Measurements from ENCODE around the gene RAB5B.

- TF ChIP-seq, protein P1, sequence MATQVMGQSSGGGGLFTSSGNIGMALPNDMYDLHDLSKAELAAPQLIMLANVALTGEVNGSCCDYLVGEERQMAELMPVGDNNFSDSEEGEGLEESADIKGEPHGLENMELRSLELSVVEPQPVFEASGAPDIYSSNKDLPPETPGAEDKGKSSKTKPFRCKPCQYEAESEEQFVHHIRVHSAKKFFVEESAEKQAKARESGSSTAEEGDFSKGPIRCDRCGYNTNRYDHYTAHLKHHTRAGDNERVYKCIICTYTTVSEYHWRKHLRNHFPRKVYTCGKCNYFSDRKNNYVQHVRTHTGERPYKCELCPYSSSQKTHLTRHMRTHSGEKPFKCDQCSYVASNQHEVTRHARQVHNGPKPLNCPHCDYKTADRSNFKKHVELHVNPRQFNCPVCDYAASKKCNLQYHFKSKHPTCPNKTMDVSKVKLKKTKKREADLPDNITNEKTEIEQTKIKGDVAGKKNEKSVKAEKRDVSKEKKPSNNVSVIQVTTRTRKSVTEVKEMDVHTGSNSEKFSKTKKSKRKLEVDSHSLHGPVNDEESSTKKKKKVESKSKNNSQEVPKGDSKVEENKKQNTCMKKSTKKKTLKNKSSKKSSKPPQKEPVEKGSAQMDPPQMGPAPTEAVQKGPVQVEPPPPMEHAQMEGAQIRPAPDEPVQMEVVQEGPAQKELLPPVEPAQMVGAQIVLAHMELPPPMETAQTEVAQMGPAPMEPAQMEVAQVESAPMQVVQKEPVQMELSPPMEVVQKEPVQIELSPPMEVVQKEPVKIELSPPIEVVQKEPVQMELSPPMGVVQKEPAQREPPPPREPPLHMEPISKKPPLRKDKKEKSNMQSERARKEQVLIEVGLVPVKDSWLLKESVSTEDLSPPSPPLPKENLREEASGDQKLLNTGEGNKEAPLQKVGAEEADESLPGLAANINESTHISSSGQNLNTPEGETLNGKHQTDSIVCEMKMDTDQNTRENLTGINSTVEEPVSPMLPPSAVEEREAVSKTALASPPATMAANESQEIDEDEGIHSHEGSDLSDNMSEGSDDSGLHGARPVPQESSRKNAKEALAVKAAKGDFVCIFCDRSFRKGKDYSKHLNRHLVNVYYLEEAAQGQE (IDR thresholded peaks at IDR 0.05; ENCODE audit: insufficient read depth in 1 of 2, low read depth in 2 of 2, low read length in 1 of 2), result no peak
- no peak for TF ChIP-seq CTCF (IDR thresholded peaks at IDR 0.05)
- no peak for TF ChIP-seq POLR2AphosphoS5 (IDR thresholded peaks at IDR 0.05; ENCODE audit: low read depth, low read length)
- no peak for TF ChIP-seq TCF7L2 (IDR thresholded peaks at IDR 0.05; ENCODE audit: low read depth, low read length)
- TF ChIP-seq SIN3A (IDR thresholded peaks at IDR 0.05; ENCODE audit: borderline replicate concordance, insufficient read depth, low read depth, low read length), result no peak
Measured at GRCh38 chr12:55995366-55995765, 21.5 kb downstream of the RAB5B start.
